NCI-H2227 (cell line): Measurements from ENCODE around the gene SLC25A13.

ENCODE experiments used
- DNase-seq: peaks from one replicate; lab custom pipeline; 2025; ENCODE audit not compliant: unreplicated experiment; lab: John Stamatoyannopoulos, UW

Gene SLC25A13

DNA sequence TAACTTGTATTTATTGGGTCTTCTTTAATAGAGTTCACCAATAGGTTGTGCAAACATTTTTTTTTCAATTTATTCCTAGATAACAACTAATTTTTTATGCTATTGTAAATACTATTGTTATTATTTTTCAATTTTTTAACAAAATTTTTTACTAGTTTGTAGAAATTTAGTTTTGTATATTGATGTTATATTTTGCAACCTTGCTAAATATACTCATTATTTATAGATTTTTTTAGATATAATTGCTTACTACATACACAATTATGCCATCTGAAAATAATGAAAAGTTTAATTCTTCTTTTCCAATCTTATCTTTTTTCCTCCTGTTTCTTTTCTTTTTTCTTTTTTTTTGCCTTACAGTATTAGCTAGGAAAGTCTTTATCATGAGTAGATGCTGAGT is 216.9 kb downstream of the SLC25A13 start:
- DNase-seq, result no peak

DNA sequence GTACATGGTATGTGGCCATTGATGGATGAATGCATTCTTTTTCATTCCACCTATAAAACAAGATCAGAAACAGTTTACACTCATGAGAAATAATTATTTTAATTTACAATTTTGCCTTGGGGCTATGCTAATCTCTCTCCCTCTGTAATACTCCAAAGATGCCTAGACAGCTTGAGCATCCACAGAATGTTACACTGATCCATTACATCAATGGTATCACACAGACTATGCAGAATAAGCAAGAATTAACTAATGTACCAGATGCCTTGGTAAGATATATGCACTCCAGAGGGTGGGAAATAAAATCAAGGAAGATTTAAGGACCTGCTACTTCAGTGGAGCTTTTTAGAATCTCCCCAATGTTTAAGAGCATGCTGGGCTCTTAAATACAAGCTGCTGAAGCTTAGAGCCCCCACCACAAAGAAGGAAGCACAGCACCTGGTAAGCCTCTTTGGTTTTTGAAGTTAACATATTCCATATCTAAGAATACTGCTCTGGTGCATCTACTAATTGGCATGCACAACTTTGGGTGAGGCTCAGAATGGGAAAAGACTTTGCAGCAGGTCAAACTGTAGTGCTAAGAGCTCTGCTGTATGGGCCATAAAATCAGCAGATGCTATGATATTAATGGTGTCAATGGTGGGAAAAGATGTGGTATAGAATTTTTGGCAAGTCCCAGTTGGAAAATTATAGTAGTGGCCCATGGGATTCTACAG is 219.6 kb downstream of the SLC25A13 start:
- DNase-seq, result no peak

DNA sequence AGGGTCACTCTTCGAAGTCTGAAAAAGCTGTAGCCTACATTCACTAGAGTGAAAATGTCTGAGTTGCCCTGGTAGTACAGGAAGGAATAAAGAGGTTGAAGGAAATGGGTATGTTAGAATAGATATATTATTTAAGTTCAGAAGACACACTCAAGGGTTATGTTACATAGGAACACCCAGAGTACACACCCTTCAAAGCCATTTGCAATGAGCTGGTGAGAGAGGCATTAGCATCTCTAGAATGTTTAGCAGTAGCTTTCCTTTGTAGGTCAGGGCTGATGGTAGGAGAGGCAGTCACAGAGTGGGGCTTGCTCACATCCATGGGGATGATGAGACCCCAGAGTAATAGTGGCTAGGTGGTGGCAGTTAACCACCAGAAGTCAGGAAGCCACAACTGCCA is 221.2 kb downstream of the SLC25A13 start:
- no peak for DNase-seq

DNA sequence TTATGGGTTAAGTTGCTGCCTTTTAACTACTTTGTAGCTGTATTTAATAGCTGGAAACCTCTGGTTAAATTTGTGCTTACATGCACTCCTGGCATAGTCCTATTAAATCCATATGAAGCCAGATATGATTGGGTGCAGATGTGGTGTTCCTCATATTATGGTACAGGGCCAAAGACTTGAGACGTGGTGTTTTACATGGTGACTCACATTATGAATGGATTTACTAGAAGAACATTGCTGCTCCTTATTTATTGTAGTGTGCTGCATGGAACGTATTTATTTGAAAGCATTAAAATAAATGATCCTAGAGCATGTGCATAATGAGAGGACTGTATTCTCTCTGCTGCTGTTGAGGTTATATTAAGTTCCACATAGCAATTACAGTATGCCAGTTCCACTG is 224.1 kb downstream of the SLC25A13 start:
- DNase-seq, result no peak

DNA sequence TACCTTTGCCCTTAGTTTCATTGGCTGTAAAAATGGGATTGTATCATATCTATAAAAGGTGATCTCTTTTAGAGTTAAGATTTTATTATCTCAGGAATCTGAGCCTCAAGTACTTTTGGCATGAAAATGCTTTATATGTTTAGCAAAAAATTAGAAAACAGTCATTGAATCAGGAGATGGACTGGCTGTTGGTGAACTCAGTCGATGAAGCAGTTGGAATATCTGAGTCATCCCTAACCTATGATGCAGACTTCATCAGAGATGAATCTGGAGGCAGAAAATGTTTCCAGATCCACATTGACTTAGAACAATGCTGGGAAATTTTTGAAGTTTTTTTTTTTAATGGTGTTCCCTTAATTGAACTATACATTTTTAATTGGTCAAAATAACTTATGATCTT is 228.5 kb downstream of the SLC25A13 start:
- no peak for DNase-seq

DNA sequence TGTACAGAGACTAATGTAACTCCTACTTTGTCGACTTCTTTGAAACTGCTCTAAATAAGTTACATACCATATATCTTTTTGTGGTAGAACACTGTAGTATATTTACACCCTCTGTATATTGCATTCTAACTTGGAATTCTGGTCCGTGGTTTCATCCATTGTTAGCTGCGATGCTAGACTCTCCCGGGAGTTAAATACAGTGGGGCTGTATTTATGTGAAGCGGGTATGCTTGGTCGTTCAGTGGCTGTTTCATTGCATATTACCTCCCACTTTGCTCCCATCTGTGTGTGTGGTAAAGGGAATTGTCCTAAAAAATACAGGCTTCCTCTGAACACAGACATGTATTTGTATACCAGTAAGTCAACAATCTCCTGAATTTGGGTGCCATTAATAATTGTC is 231.1 kb downstream of the SLC25A13 start:
- peak; percentile 56 for DNase-seq

DNA sequence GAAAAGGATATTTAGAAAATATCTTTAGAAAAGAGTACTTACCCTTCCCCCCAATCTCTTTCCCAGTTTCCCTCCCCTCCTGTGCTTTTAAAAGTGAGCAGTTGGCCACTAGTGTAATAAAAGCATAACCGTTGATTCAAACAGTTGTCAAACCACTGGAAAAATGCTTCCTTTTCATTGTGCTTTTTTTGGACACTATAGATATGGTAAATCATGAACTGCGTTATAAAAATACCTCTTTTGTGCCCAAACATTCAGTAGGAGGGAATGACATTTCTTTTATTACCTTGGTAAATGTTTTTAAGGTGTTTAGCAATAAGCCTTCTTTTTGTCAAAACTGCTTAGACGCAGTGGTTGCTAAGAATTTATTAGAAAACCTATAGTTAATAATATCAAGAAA is 232.4 kb downstream of the SLC25A13 start:
- DNase-seq, result no peak

DNA sequence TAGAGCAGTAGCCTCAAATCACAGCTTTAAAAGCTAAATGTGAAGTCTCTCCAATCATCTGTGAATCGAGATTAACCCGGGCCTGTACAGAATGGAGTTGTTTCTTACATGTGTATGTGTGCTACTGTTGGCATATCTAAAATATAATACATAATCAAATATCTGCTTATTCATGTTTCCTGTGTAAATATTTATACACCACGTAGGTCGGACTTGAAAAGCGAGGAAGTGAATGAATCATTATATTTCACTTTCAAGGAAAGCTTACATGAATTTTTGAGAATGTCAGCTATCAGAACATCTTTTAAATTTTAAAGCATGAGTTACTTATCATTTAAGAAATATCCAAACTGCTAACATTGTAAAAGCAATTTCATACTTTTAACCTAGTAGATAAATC is 233.3 kb downstream of the SLC25A13 start:
- DNase-seq, result no peak

DNA sequence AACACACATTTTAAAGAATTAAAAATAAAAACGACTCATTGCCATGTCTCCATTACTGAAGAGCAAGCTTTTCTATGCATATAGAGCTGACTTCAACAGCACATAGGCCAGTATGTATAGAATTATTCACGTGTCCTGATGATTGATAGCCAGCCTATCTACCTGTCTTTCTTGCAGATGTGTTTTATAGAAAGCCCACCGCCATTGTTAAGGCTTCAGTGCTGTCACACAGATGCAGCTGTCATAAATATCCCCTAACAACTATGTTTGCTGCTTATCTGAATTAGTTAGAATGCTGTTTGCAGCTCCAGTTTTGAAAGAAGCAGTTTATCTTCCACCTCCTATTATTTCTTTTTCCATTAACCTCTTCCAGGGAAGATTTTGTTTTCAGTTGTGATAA is 235.9 kb downstream of the SLC25A13 start:
- peak; percentile 36 for DNase-seq

DNA sequence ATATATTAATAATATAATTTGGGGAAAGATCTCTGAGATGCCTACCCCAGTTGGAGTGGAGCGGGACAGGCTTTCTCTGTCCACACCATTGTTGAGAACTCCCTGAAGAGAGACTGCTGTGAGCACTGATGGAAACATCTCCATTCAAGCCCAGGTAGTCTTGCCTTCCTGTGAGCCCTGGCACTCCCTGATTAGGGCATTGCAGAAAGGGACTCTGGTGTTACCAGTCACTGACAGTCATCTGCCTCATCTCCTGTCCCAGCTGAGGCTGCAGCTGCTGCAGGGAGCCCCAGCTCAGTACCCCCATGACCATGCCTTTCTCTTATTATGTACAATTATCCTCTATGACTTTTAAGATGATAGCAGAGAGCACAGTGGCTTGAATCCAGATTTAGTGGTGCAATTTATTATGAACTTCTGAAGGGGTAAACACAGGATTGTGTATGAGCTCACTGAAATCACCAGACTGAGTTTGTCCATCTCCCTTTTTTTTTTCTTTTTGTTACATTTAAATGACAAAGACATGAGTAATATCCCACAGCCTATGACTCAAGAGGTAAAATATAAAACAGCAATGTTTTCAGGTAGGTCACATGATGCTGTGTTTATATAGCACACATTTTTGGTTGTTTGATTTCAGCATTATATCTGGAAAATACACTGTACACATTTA is 236.9 kb downstream of the SLC25A13 start:
- peak; percentile 58 for DNase-seq

DNA sequence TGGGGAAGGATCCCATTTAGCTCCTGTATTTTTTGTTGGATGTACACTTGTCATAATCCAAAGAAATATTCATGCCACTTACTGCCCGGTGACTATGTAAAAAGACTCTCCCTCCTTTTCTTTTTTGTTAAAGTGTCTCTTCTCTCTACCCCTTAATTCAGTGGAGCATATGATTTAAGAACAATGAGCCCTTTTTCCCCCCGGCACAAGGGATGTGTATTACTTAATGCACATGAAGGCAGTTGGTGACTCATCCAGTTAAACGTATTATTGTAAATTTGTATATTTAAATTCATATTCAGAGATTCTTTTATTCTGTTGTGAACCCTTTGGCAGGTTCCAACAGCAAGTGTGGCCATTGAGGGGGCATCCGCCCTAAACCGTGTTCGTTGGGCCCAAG is 241.9 kb downstream of the SLC25A13 start:
- DNase-seq, result no peak

DNA sequence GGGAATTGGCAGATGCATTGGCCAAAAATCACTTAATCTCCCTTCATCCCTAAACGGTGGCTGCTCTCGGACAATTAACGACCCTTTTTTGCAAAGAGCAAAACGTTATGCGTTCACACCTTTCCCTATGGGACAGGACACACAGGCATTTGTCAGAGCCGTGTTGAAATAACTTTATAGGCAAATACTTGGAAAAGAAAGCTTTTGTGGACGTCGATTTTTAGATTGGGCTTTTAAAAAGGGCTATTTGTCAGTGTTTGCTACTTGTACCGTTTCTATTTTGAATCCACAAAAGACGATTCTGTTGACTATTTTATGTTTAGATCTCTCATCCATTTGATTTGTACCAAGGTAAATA is 245.6 kb downstream of the SLC25A13 start:
- DNase-seq, result no peak

DNA sequence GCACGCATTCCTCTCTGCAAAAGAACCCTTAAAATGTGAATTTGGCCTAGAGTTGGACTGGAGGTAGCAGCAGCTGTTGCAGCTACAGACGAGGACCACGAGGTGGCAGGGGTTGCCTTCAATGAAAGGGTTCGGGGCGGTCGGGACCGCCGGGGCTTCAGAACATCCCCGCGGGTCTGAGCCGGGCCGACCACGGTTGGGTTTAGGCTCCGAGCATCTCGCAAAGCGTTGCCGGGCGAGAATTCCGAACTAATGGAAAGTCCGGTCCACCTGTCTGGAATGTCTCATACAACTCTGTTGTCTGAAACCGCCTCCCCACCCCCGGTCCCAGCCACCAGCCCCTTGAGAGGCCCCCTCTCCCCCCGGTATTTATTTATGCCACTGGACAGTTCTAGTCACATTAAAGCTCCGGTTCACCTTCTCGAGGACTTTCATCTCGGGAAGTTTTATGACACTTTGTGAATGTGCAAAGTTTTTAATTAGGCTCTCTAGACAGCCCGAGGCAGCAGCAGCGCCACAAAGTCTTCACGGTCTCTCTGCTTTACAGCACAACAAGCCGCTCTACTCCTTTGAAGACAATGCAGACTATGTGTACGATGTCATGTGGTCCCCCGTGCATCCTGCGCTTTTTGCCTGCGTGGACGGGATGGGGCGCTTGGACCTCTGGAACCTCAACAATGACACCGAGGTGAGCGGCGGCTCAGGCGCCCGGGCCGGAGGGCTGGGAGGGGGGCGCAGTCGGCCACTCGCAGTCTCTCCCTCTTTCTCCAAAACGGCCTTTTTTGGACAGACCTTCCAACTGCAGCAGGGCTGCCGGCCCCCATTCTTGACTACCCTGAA is 246.2 kb downstream of the SLC25A13 start:
- peak; percentile 86 for DNase-seq

DNA sequence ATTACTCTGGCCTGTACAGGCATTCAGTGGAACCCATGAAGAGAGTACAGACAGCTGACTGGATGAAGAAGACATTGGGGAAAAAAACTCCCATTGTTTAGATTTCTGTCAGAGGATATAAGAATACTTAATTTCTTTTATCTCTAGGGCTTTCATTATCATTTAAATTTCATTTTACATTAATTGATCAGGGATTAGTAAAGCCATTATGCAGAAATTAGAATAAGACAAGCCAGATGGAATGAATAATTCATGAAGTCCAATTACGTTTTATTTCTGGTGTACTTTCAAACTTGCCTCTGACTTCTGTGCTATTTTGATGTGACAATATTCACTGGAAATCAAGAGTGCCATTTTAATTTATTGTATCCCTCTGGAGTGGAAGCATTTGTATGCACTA is 247.0 kb downstream of the SLC25A13 start:
- no peak for DNase-seq
